Hepatic stellate cell (primary cell): ENCODE data around the gene PSMA4.
"Not testable (repeated sequence)": the region's sequence is repeated elsewhere in the genome, so short reads cannot be mapped to it uniquely, and the experiment has no call there.

Experiments
- DNase-seq: peaks from one replicate; pipeline ENCODE4 v3.0.0; 2011; ENCODE audit warnings: low spot score

Gene PSMA4

DNA sequence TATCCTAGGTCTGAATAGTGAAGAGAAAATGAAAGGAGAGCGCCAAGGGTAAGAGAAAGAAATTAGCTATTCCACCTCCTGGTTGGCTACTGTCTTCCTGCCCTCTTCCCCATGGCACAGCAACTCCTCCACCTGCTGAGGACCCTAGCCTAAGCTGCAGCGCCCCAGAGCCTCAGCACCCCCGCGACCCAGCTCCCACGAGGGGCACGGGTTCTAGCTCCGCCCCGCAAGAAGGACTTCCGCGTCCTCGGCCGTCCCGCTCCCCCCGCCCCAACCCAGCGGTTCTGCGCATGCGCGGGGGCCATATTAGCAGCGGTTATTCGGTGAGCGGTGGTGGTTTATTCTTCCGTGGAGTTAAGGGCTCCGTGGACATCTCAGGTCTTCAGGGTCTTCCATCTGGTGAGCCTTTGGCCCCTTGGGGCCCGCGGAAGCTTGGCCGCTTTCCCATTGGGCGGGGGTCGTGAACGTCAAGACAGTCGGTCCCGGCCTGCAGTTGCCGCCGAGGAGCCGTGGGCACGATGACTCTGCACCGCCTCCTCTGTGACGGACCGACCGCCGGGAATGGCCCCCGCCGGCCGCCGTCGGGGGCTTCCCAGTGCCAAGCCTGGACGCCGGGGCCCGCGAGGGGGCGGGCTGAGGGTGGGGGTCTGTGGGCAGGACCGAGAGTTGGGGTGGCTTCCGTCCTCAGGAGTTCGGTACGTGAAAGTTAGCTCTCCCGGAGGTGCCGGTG lies at the start of gene PSMA4:
Gene PSMA4 (plus strand): TSS at position 304 of the 730 bp plus-strand sequence. CDS start 1,484 bp downstream, outside the sequence.
- DNase-seq: peak; percentile 93

GRCh38 chr15:78492872-78493271 lies 47.4 kb upstream of the PSMA4 start:
- DNase-seq: no peak

DNA sequence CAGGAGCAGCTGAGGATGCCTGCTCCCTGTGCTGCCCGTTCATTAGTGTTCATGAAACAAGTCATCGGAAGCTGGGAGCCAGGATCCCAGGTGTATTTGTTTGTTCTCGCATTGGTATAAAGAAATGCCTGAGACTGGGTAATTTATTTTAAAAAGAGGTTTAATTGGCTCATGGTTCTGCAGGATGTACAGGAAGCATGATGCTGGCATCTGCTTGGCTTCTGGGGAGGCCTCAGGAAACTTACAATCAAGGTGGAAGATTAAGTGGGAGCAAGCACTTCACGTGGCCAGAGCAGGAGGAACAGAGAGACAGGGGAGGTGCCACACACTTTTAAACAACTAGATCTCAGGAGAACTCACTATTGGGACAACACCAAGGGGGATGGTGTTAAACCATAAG lies 38.4 kb upstream of the PSMA4 start:
- DNase-seq: no peak

- DNase-seq: no peak
These were observed 37.6 kb upstream of the PSMA4 start for GRCh38 chr15:78502641-78503040.

GRCh38 chr15:78506971-78507830 lies 33.0 kb upstream of the PSMA4 start, which contains the start of gene HYKK:
HYKK (plus strand) TSS chr15:78507577; CDS start chr15:78513089, 5,512 bp downstream.
- DNase-seq: peak; percentile 96

- no peak for DNase-seq
These were observed 32.4 kb upstream of the PSMA4 start for GRCh38 chr15:78507831-78508160.

DNA sequence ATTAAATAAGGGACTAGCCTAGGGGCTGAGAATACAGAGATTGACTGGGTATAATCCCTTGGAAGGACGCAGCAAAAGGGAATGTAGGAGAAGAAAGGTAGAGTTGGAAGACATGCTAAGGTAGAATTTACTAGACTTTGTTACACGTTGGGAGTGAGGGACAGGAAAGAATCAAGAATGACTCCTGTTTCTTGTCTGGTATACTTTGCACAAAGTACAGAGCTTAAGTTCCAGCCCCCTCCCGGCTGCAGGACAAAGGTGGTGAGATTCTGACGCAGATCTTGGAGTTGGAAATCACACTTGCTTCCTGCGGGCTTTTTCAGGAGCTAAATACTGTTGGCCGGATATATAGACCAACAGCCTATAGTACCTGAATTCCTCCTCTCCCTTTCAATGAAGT lies 32.0 kb upstream of the PSMA4 start:
- no peak for DNase-seq

GRCh38 chr15:78509726-78510312 lies 30.4 kb upstream of the PSMA4 start:
- DNase-seq: no peak

DNA sequence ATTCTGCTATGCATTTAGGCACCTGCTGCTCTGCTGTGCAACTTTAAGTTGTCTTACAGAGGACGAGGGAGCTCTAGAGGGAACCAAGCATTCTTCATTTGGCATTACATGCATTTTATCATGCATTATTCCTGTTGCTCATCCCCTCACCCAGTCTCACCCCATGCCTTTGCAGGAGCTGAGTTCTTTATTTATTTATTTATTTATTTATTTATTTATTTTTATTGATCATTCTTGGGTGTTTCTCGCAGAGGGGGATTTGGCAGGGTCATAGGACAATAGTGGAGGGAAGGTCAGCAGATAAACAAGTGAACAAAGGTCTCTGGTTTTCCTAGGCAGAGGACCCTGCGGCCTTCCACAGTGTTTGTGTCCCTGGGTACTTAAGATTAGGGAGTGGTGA lies 20.2 kb upstream of the PSMA4 start:
- DNase-seq: not testable (repeated sequence)

DNA sequence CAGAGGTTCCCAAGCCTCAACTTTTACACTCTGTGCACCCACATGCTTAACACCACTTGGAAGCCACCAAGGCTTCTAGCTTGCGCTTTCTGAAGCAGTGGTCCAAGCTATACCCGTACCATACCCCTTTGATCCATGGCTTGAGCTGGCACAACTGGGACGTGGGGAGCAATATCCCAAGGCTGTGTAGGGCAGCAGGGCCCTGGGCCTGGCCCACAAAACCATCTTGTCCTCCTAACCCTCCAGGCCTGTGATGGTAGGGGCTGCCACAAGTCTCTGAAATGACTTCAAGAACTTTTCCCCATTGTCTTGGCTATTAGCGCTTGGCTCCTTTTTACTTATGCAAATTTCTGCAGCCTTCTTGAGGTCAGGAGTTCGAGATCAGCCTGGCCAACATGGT lies 16.0 kb upstream of the PSMA4 start:
- DNase-seq: no peak

DNA sequence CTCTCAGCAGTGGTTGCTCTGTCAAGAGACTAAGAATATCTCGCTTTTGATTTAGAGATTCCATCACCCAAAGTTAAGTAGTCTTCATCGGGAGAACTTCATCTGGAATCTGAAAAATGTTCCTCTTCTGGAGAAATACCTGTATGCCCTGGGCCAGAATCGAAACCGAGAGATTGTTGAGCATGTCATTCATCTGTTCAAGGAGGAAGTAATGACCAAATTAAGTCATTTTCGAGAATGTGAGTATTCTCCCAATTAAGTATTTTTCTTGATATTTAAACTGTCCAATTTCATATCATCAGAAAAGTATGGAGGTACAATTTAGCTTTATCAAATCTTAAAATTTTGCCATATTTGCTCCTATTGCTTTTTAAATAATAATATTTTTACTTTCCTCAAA lies 12.9 kb upstream of the PSMA4 start:
- DNase-seq: no peak

GRCh38 chr15:78533331-78533730 lies 6.9 kb upstream of the PSMA4 start:
- no peak for DNase-seq

DNA sequence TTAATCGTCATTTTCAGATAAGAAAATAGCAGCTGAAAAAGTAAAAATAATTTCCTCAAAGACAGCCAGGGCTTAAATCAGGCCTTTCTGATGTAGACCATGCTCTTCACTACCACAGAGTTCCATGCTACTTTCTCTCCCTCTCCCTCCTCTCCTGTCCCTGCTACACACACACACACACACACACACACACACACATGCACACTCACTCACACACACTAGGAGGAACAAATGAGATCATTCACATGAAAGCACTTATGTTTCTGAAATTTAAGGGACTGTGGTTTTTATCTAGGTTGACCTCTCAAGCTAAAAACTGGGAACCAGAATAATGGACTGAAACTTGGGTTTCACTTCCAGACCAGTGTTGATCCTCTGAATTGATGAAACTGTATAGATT lies 4.1 kb upstream of the PSMA4 start:
- no peak for DNase-seq

GRCh38 chr15:78537266-78537905 lies 2.9 kb upstream of the PSMA4 start:
- no peak for DNase-seq

DNA sequence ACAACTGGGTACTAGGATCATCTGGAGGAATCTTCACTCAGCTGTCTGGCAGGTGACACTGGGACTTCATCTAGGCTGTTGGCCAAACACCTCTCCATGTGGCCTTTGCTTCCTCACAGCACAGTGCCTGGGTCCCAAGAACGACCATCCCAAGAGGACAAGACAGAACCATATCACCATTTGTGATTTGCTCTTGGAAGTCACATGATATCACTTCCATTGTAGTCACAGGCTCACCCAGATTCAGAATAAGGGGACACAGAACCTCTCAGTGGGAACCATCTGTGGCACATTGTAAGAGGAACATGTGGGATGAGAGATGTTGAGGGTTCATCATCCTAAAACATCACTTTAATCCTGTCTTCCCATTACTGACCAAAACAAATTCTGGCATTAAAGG lies 1.9 kb upstream of the PSMA4 start:
- DNase-seq: no peak

- DNase-seq: not testable (repeated sequence)
These were observed 642 bp upstream of the PSMA4 start for GRCh38 chr15:78539464-78540140.

DNA sequence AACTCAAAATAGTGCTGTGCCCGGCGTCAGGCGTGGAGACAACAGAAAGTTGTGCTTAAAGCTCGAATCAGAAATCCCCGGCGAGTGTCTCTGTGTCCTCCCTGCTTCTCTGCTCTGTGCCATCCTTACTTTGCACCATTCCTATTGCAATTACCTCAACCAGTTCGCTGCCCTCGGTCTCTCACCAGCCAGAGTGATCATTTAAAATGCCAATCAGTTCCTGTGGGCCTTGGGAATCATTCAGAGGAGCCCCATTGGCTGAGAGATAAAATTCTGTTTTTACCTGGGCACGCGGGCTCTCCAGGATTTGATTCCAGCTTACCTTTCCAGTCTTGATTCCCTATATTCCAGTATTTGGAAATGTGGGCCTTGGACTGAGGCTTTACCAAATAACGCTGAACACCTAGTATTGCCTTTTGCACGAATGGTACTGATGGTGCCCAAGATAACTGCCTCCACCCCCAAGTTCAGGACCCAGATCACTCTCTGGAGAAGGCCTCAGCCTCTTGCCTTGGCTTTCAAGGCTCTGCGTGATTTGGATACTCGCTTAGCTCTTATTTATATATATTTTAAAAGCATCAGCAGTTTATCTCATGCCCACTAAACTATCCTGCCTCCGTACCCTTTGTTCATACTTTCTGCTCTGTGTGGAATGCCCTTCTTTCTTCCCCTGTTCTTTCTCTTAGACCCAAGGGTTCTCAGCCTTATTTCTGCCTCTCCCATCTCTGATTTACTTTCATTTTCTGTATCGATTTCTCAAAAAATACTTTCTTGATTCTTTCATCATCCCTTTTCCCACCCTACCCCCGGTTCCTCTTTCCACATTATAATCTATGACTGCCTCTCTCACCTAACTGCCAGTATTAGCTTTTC lies 863 bp downstream of the PSMA4 start:
- DNase-seq: peak; percentile 9

DNA sequence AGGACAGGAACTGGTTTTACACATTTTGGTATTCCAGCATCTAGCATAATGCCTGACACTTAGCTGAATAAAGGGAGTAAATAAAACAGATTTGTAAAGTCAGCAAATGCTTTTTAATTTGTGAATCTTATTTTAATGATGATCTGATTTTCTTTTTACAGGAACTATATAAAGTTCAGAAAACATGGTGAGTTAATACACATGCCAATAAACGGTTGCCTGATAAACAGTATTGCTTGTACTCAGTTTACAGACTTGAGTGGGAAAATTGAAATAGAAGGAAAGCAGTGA lies 1.4 kb downstream of the PSMA4 start:
- no peak for DNase-seq

DNA sequence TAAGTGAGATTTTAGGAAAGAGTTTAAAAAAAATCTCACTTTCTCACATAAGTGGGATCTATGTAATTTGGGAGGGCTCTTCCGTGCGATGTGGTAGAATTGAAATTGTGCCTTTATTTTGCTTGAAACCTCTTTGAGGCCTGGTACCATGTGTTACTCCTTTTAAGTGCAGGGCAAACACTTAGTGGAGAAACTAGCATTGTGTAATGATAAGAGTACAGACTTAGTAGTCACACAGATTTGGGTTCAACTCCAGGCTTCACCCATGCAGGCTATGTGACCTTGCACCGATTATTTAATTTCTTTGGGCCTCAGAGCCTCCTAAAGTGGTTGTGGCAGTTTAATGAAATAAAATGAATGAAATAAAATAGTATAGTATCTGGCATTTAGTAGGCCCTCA lies 2.4 kb downstream of the PSMA4 start:
- DNase-seq: no peak

GRCh38 chr15:78550194-78550593 lies 9.9 kb downstream of the PSMA4 start:
- no peak for DNase-seq

DNA sequence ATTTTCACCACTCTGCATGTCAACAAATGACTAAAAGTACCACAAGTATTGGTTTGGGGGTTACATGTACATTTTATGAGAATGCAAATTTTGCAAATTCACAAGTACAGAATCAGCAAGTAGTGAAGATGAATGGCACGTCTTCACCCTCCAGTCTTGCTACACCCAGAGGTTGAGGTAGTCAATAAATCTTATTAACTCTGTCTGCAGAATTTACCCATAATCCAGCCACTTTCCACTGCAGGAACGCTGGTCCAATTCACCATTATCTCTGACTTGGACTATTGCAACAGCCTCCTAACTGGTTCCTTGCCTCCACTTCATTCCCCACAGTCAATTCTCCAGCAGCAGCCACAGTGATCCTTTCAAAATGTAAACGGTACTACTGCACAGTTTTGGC lies 10.6 kb downstream of the PSMA4 start:
- DNase-seq: no peak
